ENCODE results near the gene MACROD2.
A peak's percentile ranks its signal among the peaks of the same experiment; 100 is the strongest.

The MACROD2 gene

DNA sequence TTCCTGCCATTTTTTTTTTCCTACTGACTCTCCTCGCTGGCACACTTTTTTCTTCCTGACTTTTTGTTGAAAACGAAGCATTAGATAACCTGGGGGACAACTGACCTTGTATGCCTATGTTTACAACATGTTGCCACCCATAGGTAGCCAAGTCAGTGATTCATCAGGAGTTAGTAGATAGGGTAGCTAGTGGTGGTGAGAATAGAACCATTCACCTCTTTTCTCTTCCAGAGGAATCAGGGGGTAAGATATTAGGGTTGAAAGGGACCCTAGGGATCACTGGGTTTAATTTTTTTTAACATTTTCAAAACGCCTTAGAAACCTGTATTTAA is 770.0 kb downstream of the MACROD2 start:
- TF ChIP-seq, protein P1, sequence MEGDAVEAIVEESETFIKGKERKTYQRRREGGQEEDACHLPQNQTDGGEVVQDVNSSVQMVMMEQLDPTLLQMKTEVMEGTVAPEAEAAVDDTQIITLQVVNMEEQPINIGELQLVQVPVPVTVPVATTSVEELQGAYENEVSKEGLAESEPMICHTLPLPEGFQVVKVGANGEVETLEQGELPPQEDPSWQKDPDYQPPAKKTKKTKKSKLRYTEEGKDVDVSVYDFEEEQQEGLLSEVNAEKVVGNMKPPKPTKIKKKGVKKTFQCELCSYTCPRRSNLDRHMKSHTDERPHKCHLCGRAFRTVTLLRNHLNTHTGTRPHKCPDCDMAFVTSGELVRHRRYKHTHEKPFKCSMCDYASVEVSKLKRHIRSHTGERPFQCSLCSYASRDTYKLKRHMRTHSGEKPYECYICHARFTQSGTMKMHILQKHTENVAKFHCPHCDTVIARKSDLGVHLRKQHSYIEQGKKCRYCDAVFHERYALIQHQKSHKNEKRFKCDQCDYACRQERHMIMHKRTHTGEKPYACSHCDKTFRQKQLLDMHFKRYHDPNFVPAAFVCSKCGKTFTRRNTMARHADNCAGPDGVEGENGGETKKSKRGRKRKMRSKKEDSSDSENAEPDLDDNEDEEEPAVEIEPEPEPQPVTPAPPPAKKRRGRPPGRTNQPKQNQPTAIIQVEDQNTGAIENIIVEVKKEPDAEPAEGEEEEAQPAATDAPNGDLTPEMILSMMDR (conservative IDR thresholded peaks at IDR 0.05) = no peak
- TF ChIP-seq ZFX (IDR thresholded peaks at IDR 0.05) = no peak
- peak overlapping the region; percentile 50; the same call in 1 of the 2 replicates for H3K27ac ChIP-seq

DNA sequence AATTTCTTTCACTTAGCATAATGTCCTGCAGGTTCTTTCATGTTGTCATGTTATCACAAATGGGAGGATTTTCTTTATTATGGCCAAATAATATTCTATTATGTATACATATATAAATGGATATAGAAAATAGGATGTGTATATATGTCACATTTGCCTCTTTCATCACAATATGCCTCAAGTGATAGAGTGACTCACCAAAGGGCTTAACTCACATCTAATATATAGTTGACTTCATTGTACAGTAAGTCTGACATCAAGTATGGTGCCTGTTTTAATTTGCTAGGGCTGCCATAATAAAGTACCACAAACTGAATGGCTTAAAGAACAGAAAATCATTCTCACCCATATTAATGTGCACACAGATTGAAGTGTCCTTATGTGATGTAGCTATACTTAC is 778.2 kb downstream of the MACROD2 start:
- H3K27ac ChIP-seq = no peak overlapping the region
- no peak for TF ChIP-seq ZFX (IDR thresholded peaks at IDR 0.05)
- TF ChIP-seq, protein P1 (conservative IDR thresholded peaks at IDR 0.05) = no peak

DNA sequence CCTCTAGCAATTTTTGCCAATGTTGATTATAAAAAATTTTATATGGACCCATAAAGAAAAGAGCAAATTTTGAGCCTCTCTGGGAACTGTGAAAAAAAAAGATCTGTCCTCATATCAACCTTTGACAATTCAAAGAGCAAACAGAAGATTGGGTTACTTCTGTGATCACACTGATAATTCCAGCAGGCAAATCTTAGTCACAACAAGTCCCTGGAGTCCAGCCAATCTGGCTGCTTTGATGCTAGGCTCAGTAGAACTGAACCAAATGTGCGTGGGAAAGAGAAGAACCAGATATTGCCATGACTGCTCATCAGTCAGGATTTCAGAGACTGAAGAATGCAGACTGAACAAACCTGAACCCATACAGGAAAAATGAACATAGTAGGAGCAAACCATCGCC is 780.5 kb downstream of the MACROD2 start:
- H3K27ac ChIP-seq = peak overlapping the region; percentile 42; the same call in 1 of the 2 replicates
- TF ChIP-seq ZFX (IDR thresholded peaks at IDR 0.05) = no peak
- TF ChIP-seq, protein P1 (conservative IDR thresholded peaks at IDR 0.05) = no peak

DNA sequence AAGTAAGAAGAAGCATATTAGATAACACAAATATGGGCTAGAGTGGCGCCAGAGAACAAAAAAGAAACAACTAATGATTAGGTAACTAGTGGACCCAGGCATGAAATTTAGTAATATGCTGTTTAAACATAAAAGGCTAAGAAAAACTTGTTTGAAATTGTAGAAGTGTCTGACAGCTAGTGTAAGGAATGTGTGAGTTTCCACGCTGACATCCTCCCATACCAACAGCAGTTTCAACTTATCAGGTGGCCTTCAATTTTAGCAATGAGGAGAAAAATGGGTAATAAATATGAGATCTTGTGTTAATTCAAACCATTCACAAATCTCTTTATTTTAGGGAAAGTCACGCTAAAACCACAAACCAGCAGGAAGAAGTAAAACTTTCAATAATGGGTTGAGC is 782.3 kb downstream of the MACROD2 start:
- no peak for TF ChIP-seq ZFX (IDR thresholded peaks at IDR 0.05)
- TF ChIP-seq, protein P1 (conservative IDR thresholded peaks at IDR 0.05) = no peak; the same call in 1 of the 2 replicates

DNA sequence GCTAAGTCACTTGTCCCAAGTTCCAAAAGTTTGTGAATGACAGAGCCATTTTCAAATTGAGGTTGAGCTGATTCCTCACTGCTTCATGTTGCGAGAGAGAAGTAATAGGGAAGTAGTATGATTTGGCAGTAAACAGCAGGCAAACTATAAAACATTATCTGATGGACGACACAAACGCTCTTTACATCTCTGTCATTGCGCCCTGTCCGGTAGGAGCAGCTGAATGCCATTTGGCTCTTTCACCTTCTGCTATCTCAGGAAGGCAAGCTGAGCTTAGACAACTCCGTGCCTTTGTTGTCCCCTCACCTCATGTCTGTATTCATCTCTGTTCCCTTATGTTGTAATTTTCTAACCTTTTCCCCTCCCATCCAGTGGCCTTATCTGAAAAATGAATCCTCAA is 782.8 kb downstream of the MACROD2 start:
- TF ChIP-seq ZFX (IDR thresholded peaks at IDR 0.05) = no peak
- TF ChIP-seq, protein P1 (conservative IDR thresholded peaks at IDR 0.05) = no peak; the same call in 1 of the 2 replicates
- H3K27ac ChIP-seq = peak overlapping the region; percentile 36; the same call in 1 of the 2 replicates

More for the DNA sequence above, 782.3 kb downstream of the MACROD2 start:
- peak overlapping the region; percentile 36; the same call in 1 of the 2 replicates for H3K27ac ChIP-seq

DNA sequence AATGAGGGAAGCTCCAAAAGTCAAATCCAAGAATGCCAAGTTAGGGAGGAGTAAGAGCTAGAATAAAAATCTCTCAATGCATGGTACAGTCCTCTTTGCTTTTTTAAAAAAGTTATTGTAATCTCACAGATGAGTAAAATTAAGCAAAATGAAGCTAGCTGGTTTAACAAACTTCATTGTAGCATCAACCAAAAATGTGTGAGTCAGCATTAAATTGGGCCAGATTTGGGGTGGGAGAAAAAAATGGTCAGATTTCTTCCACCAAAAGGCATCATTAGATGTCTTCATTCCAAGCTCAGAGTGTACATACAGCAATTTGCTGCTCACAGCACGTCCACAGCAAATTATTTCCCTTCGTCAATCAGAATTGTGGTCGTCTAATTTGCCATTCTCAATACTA is 783.6 kb downstream of the MACROD2 start:
- H3K27ac ChIP-seq = no peak overlapping the region; the same call in 1 of the 2 replicates
- TF ChIP-seq, protein P1 (conservative IDR thresholded peaks at IDR 0.05) = no peak
- no peak for TF ChIP-seq ZFX (IDR thresholded peaks at IDR 0.05)

DNA sequence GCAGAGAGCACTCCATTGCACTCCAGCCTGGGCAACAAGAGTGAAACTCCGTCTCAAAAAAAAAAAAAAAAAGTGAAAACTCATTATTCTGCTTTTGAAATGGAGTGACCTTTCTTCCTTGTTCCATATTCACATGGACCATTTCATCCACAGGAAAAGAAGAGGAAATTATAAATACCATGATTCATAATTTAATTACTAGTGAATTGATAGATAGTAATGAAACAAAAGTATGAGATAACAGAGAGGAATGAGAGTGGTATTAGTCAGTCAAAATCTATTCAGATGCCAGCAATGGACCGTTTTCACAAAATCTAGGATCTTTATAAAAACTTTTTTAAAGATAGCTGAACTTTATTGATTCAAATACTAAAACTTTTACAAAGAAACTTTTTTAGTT is 785.2 kb downstream of the MACROD2 start:
- no peak overlapping the region for H3K27ac ChIP-seq
- TF ChIP-seq ZFX (IDR thresholded peaks at IDR 0.05) = no peak
- TF ChIP-seq, protein P1 (conservative IDR thresholded peaks at IDR 0.05) = no peak
